Activated CD4-positive, CD25-positive, alpha-beta regulatory T cell treated with anti-CD3 and anti-CD28 coated beads, Interleukin-2, amount 50 U/mL, for 24 hours (primary cell): ENCODE data around the gene TREM2.
"Not testable (repeated sequence)": the region's sequence is repeated elsewhere in the genome, so short reads cannot be mapped to it uniquely, and the experiment has no call there.

Source experiments
- ATAC-seq, 2 donors: fragments of 150-1000 bp; cut with Tn5 transposase; one replicate each; pipeline ENCODE4 v1.10.0; 2021; ENCODE audit warnings: mild to moderate bottlenecking in 1 of 2, moderate library complexity in 1 of 2

Gene TREM2

DNA sequence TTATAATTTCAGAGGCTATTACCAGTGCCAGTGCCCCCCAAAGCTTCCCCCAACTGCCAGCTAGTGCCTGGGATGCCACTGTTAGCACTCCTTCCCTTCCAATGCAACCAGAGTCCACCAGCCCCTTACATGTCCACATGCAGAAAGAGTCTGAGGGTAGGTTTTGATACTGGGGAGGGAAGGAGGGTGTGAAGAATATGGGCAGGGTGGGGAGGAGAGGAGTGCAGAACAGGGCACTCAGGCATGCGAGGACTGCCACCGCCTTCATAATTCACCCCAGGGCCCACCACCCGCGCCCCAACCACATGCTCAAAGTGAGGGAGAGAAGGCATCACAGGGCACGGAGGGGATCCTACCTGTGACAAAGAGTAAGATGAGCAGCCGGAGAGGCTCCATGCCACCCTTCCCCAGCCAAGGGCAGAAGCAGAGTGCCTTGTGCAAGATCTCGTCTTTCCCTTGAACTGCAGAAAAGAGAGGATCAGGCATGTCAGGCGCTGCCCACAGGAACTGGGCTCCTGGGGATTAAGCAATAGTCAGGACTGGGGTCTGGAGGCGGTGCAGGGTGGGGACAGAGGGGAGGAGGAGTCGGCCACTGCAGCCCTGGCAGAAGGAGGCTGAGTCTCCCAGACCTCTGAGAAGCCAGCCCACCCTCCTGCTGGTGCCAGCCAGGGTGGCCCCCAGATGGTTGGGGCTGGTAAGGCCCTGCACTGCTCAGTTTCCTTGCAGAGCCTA is at the start of gene TREM2:
TSS of gene TREM2 (minus strand) at position 430 of the 732 bp plus-strand sequence. CDS start at position 396, 34 bp downstream.
- ATAC-seq: no peak

DNA sequence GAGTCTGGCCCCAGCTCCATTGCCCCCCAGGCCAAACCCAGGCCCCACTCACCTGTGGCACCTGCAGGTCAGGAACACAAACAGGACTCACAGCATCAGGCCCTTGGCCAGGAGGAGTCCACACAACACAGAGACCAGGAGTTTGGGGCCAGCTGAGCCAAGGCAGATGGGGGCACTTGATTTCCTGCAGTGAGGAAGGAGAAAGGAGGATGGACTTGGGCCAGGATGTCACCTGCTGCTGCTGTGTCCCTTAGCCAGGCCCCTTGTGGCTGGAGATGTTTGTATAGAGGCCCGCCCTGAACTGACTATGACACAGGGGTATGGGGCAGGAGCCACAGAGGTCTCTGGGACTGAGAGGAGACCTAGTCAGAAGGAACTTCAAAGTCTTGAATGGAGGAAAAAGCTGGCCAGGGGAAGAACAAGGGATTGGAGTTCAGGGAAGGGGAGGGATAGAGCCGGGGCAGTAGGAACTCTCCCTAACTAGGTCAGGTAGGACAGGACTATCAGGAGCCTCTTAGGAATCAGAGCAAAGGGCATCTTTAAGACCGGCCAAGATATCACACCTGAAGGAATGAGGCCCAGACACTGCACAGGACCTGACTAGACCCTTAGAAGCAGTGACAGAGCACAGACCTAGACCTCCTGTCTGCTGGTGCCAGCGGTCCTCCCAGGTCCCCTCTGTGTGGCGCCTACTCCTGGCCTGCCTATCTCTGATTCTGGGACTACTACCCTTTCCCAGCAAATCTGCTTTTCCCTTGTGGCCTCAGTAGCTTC is 46.8 kb upstream of the TREM2 start:
- no peak for ATAC-seq

DNA sequence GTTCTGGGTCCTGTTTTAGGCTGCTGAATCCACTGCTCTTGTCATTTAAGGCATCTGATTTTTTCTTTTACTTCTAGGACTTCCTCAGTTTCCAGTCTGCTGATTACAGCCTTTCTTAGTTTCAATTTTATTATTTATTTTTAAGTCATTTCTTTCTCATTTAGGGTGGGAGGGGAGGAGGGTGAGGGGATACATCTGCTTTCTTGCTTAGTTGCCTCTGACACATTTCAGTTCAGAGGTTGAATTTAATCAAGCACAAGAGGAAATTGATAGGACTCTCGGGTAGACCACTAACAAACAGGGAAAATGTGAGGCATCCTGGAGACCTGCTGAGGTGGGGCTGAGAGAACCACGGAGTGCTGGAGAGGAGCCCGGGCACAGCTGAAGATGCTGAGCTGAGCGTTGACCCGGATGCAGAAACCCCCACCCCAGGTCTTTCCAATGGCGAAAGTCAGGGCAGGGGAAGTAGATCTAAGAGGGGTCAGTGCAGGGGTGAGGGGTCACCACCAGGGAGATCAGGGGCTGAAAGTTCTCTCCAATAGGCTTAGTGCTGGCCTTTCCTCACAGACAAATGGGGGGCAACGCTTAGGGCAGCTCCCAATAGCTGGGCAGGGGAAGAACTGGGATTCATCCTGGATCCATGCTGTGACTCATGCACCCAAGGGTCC is 45.7 kb upstream of the TREM2 start:
- ATAC-seq: peak in 1 of 2 donors; percentile 24

DNA sequence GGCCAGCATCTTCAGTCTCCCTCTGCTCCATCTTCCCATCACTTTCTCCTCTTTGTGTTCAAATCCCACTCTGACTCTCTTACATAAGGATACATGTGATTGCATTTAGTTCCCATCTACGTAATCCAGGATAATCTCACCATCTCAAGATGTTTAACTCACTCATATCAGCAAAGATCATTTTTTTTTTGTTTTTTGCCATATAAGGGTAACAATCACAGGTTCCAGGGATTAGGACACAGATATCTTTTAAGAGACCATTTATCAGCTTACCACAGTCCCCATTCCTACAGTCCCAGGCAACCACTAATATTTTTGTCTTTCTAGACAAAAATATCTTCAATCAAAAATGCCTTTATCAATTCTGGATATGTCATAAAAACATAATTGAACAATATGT is 41.2 kb upstream of the TREM2 start:
- no peak for ATAC-seq

DNA sequence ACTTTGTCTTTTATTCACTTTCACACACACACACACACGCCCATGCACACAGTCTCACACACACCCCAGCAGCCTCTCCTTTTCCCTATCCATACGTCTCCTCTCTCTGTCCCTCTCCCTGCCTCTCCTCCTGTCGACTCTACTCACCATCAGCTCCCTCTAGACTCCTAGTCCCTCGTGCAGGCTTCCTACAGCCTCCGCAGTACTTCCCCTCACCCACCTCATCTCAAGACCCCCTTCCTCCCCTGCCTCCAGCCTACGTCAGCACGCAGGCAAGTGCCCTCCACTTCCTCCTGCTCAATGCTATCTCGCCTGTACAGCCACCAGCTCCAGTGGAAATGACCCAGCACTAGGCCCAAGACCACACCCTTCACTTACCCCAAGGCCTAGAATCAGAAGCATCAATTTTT is 38.9 kb upstream of the TREM2 start:
- no peak for ATAC-seq

DNA sequence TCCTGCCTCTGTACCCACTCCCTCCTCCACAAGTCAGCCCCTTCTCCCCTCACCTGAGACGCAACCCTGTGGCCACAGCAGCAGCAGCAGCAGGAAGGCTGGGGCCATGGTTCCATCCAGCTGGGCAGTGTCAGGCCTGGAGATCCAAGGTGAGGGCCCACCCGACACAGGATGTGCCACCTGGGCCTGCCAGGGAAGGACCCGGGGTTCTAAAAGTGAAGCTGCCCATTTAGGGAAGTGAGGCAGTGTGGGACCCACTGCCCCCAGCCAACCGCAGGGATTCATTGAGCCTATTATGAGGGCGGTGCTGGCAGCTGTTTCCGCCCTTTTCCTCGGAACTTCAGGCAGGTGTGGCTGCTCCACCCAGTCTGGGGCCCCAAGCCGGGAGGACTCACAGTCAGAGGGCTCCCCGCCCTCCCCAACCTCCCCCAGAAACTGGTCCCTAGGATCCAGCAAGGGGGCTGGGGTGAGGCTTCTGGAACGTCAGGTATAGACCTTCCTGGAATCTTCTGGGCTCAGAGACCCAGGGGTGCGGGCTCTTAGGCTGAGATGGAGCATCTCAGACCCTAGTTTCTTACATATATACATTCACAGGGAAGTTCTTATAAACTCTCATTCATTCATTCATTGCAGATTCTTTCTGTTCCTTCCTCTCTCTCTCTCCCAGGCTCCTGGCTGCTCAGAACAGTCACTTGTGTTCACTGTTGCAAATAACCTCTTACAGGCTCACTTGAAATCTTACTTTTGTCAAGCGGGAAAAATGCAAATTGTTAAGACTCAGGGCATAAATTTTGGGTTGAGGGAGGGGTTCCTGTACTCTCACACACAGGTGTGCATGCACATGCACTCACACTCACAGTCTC is 38.2 kb upstream of the TREM2 start, which contains the start of gene TREML2:
TSS of gene TREML2 (minus strand) at position 249 of the 863 bp plus-strand sequence. CDS start at position 108, 141 bp downstream.
- peak; percentile 7 for ATAC-seq

DNA sequence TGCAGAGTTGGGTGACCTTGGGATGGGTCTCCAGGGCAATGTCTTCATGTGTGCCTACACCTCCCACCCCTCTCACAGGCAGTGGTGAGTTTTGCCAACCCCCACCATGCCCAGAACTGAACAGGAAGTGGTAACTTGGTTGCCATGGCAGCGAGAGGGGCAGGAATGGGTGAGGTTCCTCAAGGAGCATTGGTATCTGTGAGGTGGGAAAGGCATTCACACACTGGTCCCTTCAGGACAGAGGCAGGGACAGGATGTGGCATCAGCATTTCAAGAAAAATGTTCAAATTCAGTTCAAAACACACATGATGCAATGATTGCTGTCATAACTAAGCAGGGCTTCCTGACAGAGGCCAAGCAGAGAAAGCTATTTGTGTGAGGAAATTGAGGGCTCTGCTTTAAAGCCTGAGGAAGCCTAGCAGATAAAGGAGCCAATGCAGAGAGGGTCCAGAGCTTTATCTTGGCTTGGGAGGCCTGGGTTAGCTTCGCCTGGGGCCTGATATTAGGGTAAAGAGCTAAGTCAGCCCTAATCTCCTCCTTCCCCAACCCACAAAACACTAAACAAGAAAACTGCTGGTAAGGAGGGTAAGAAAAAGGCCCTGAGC is 37.5 kb upstream of the TREM2 start:
- peak; percentile 18 to 21 for ATAC-seq

DNA sequence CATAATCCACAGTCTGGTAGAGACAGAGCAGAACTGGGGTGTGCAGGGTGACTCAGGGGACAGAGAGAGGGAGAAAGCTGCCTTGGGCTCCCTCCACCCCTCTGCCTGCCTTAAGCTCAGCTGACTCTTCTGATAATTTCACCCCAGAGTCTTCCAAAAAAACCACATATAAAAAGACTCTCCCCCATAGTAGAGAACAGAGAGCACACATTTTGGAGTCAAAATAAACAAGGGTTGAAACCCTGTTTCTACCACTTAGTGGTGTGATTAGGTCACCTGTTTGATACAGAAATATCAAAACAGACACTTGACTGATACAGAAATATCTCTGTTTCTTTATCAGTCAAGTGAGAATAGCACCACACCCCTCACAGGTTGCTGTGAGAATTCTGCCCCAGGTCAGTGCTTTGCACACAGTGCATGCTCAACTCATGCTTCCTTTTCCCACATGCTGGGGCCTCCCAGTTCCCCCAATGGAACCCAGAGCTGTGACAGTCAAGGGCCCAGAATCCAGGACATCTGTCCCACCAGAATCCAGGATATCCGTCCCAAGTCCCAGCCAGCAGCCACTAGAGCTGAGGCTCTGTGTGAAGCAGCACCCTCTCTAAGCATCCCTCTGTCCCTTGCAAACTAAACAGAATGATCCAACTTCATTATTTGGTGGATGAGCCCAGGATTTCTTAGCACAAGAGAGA is 36.8 kb upstream of the TREM2 start:
- ATAC-seq: peak; percentile 77 to 81

DNA sequence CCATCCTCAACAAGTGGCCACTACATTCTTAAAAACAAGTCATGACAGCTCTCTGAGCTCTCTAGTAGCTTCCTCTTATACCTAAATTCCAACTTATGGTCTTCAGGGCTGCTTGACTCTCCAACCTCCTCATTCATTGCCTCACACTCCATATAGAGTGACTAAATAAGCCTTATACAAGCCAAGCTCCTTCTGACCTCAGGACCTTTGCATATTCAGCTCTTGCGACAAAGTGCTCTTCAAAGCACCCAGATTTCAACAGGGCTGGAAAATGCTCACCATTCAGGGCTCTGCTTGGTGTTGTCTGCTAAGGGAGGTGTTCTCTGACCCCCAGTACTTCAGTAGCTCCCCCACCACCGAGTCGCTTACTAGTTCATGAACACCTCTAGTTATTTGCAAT is 34.3 kb upstream of the TREM2 start:
- ATAC-seq: no peak

DNA sequence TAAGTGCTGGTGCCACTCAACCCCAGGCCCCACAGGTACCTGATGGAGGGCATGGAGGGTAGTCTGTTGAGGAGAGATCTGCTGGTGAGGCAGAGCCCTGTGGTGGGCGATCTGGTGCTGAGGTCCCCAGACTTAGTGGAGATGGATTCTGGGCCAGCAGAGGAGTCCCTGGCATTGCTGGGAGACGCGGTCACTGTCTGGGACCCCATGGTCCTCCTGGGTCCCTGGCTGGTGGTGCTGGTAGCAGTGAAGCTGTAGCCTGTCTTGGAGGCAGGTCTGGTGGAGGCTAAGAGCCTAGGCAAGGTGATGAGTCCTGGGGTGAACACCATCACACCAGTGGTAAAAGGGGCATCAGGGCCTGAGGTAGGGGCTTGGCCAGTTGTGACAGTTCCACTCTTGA is 31.5 kb upstream of the TREM2 start:
- no peak for ATAC-seq

DNA sequence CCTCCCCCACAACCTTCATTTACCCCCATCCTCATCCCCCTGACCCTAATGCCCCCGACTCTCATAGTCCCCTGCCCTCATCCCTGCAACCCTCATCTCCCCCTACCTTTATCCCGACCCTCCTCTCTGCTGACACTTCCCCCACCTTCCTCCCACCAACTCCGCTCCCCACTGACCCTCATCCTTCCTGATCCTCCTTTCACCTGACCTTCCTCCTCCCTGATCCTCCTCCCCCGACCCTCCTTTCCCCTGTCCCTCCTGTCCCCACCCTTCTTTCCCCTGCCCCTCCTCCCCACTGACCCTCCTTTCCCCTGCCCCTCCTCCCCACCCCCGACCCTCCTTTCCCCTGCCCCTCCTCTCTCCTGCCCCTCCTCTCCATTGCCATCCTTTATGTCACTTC is 31.0 kb upstream of the TREM2 start:
- no peak for ATAC-seq

DNA sequence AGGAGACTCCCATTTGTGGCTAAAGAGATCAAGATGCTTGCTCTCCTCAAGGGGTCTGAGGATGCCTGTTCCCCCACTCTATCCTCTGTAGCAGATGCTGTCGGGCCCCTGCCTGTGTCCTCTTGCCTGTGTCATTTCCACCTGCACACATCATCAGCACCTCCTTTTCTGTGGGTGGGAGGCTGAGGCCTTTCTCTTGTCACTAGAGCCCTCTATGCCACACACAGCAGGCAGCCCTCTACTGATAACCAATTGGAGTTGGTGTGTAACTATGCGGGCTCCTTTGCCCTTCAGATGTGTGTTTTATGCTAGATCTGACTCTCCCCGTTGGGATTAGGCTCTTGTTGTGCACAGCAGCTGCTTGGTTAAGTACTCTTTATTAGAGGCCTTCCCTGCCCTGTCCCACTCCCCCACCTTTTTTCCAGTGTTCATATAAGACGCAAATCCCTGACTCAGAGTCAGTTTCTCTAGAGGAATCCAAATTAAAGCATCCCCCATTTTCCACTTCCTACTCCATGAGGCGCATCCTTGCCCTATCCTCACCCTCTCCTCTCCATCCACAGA is 30.3 kb upstream of the TREM2 start:
- ATAC-seq: no peak

DNA sequence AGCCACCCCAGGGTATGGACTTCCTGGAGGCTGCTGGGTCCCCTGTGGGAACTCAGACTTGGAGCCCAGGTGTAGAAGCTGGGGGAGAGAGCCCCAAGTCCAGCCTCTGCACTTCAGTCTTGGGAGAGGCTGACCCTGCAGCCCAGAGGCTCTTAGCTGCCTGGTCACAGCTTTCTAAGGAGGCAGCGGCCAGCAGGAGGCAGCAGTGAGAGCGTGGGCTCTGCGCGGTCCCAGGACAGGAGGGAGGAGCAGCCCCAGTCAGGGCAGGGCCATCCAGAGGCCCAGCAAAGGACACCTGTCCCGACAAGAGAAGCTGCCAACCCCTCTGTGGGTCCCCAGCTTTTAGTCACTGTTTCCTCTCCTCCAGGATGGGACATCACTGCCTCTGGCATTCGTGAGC is 28.7 kb upstream of the TREM2 start:
- peak; percentile 58 to 61 for ATAC-seq

DNA sequence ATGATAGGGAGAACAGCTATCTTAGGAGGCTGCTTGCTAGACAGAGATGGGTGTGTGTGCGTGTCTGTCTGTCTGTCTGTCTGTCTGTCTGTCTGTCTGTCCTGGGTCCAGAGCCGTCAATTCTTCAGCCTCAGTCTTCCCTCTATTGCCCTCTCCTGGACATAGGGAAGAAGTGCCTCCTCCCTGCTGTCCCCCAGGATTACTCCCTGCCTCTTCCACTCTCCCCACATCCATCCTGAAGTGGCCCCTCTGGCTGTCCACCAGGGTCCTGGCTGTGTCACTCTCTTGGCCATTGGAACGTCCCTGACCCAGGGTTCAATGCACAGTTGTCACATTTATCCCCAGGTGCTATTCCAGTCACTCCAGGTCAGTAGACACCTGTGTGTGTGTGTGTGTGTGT is 27.9 kb upstream of the TREM2 start:
- ATAC-seq: no peak

DNA sequence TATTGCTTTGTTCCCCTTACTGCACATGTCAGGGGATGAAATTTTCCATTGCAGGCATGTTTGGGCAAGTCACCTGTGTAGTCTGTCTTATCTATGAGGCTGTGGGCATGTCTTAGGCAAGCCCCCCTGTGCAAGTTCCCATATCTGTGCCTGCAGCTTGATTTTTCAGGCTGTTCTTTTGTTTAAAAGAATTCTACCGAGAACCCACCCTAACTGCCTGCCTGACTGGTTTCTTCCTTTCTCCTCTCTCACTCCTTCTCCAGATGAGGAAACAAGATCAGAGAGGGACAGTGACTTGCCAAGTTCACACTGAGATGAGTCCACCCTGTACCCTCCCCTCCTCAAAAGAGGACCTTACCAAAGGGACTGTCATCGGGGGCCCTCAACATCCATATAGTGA is 27.1 kb upstream of the TREM2 start:
- no peak for ATAC-seq

DNA sequence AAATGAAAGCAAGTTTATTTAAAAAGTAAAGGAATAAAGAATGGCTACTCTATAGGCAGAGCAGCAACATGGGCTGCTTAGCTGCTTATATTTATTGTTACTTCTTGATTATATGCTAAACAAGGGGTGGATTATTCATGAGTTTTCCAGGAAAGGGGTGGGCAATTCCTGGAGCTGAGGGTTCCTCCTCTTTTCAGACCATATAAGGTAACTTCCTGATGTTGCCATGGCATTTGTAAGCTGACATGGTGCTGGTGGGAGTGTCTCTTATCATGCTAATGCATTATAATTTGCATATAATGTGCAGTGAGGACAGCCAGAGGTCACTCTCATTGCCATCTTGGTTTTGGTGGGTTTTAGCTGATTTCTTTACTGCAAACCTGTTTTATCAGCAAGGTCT is 26.1 kb upstream of the TREM2 start:
- ATAC-seq: not testable (repeated sequence)

DNA sequence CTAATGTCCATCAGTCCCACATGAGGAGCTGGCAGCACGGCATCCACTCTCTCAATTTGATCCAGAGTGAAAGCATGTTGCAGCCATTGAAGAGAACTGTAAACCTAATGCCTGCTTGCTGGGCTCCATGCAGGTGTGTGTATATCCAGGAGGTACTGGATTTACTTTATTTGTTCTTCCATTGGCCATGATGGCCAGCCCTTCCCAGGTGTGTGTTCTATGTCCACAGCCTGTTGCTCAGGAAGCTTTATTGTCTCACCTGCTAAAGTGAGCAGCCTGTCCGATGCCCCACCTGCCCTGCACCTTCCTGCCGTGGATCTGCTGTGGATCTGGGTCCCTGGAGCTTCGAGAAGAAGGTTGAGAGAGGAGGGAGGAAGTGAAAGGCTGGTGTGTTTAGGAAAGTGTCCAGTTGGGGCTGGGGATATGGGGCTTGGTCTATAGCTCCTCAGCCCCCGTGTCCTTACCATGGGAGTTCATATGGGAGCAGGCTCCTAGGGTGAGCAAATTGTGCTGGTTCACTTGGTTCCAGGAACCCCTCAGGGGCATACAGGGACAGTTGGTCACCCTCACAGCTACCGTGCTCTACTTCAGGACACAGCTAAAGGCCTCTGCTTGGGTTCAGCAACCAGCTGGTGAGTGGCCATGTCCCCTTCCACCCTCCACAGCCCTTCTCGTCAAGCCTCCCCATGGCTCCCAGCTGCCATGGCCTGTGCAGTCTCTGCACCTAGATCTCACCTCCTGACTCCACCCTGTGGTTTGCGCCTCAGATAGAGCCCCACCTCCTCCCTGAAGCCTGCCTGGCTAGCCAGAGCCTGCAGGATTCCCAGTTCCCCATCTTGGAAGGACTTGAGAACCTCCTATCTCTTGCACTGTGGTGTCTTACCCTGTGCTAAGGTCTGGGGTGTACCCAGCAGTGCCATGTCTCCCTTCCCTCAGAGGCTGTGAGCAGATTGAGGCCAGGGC is 25.3 kb upstream of the TREM2 start:
- ATAC-seq: no peak

DNA sequence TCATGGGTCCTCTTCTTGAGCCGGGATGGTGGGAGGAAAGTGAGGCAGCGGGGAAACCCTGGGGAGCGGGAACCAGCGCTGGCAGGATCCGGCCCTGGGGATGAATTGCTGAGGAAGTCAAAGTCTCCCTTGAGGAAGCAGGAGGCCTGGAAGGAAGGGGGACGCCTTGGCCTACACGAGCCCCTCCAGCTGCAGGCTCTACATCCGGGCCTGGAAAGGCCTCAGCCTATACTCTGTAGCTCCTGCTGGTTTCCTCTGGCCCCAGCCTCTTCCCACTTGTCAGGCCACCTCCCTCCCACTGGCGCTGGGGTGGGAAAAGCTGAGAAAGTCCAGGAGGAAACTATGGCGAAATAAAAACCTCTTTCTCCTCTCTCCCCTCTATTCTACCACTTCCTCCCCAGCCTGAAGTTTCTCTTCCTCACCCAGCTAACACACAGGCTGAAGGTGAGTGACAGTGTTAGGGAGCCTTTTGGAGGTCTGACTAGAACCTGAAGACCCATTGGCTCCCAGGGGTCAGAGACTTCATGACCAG is 23.2 kb upstream of the TREM2 start:
- no peak for ATAC-seq

DNA sequence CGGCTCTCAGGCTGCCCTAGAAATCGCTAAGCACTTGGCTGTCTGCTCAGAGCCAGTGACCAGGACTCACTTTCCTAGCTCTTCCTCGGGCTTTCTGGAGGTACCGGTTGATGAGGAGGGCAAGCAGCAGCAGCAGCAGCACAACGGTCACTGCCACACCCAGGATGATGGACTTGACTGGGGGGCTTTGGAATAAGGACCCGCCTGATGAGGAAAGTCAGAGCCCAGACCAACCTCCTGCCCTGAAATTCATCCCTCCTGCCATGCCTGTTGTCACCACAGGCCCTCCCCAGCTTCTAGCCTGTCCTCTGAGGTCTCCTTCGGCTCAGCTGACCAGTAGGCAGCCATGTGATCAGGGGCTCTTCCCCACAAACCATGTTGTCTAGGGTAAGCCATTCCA is 21.8 kb upstream of the TREM2 start:
- ATAC-seq: no peak
